CD4-positive, alpha-beta T cell treated with Interleukin-12 subunit alpha and Interleukin-12 subunit beta, for 1 hour (primary cell): Measurements from ENCODE around the gene CASR.
A peak's percentile ranks its signal among the peaks of the same experiment; 100 is the strongest.

ENCODE experiments used
- DNase-seq: peaks from one replicate; pipeline ENCODE4 v3.0.0-alpha.2; 2020

Gene CASR

DNA sequence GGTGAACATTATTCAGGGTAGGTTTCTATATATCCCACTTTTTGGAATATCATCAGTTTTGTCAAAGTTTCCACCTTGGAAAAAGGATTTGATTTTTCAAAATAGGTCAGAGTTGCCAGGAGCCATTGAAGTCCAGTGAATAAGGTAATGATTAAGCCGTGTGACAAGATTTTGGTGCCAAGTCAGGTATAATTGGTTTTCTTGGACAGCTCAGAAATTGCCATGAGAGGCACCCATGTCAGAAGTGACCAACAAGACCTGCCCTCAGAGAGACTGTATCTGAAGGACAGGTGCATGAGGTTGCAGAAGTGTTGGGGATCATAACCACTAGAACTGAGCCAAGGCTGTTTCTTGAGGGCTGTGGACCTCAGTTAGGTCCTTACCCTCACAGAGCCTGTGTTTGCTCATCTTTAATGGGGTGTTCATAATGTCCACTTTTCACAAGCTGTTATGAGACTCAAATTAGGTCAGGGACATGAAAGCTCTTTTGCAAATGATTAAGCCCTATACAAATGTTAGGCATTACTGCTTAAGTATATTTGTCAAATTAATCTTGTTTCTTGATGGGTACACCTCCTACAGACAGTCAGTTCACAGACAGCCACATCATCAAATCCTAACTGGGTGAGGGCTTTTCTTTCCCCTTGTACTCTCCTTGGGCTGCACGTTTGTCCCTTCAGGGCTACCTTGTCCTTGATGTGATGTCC, 32.3 kb downstream of the CASR start:
- no peak for DNase-seq

DNA sequence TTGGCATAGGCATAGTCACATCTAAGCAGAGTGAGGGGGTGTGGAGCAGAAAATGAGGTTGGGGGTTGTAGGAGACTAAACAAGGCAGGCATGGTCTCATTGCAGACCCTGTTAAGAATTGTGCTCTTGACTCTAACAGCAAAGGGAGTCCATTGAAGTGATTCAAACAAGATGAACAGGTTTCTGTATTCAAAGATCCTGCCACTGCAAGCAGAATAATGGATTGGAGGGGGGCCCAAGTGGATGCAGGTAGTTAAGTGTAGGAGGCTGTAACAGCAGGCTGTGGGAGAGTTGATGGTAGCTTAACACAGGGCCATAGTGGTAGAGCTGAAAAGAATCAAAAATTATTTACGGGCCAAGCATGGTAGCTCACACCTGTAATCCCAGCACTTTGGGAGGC, 34.4 kb downstream of the CASR start:
- no peak for DNase-seq

GRCh38 chr3:122219242-122219872, 35.9 kb downstream of the CASR start:
- no peak for DNase-seq

GRCh38 chr3:122227036-122227781, 43.7 kb downstream of the CASR start:
- no peak for DNase-seq

- no peak for DNase-seq
Observed at GRCh38 chr3:122230174-122230573, 46.7 kb downstream of the CASR start.

- DNase-seq = no peak
Observed at GRCh38 chr3:122231465-122232157, 48.1 kb downstream of the CASR start.

DNA sequence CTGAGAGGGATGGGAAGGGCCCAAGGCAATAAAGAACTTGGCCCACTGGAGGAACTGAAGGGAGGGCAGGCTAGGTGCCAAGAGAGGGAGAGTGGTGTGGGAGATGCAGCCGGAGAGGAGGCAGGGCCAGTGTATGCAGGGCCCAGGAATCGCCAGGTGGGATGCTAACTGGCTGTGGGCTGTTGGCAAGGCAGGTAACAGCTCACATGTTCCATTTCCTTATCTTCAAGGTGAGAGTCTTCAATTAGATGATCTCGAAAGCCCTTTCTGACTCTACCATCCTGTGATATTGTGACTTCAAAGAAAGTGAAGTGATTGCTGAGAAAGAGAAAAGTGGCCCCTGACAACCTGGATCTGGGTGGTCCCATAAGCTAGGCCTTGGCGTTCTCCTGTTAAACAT, 49.0 kb downstream of the CASR start:
- DNase-seq = no peak

DNA sequence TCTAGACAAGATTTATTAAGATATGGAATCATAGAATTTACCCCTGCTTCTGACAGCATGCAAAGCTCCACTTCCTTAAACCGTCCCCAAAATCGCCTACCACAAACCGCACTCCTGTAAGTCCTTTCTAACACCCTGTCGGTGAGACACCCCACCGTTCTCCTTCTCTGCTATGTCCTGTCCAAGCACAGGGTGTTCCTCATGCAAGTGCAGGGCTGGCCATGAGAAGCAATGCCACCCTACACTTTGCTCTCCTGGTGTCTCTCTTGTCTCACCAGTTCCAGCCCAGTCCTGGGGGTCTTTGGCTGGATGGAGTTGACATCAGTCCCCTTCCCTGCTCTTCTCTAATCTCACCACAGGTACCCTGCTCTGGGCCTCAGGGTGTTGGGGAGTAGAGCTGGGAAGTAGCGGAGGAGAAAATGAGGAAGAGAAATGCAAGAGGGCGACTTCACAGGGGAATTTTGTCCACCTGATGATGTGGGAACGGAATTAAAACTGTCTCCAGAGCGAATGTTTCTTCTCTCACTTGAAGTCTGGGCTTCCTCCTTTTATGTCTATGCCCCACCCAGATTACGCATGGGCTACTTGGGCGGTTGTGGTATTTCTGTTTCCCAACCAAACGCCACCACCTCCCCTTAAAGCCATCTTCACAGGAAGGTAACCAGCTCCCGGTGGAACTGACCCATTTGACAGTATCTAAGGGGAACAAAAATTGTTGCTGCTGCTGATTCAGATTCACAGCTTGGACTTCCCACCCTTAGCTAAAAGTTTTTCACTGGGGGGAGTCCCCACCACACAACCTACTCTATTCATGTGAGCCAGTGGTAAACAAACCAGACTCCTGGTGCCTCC, 49.9 kb downstream of the CASR start:
- DNase-seq = peak; percentile 30

GRCh38 chr3:122234117-122234516, 50.6 kb downstream of the CASR start:
- no peak for DNase-seq

GRCh38 chr3:122235147-122235546, 51.7 kb downstream of the CASR start:
- no peak for DNase-seq

GRCh38 chr3:122239112-122239511, 55.6 kb downstream of the CASR start:
- DNase-seq = no peak

DNA sequence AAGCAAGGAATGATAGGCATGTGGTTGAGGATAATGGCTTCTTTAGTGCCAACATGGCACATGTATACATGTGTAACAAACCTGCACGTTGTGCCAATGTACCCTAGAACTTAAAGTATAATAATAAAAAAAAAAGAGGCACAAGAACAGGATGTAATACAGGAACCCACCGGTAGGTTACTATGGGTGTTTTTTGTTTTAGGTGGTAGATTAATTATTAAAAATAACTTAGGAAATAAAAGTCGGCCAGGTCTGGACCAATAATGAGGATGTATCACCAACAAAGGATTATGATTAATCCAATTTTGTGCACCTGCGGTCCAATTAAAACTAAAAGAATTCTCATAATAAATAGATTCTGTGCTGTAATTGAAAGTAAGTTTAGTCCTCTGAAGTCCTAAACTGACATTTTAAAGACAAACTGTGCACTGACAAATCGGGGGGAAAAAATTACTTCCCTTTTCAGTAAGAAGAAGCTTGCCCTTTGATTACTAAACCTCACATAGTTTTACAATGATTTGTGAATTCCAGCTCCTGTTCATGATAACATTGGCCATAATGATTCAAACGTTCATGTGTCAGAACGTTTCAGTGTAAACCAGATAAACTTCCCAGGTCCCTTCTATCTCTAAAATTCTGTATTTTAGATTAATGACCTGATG, 62.2 kb downstream of the CASR start:
- peak; percentile 17 for DNase-seq

DNA sequence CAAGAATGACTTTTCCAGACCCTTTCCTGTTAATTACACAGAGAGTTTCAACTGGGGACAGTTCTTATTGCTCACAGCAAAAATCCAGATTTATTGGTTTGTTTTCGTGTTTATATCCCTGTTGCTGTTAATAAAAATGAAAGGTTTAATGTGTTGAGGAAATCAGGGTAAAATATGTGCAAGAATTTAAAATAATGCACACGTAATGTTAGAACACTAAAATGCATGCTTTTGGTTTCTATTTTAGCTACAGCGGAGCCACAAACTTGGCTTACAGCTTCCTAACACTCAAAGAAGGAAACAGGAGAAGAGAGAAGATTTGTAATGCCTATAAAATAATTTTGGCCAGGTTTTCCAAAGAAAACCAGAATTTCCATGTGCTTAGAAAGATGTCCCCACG, 62.7 kb downstream of the CASR start:
- no peak for DNase-seq

GRCh38 chr3:122247087-122247824, 63.8 kb downstream of the CASR start:
- no peak for DNase-seq

DNA sequence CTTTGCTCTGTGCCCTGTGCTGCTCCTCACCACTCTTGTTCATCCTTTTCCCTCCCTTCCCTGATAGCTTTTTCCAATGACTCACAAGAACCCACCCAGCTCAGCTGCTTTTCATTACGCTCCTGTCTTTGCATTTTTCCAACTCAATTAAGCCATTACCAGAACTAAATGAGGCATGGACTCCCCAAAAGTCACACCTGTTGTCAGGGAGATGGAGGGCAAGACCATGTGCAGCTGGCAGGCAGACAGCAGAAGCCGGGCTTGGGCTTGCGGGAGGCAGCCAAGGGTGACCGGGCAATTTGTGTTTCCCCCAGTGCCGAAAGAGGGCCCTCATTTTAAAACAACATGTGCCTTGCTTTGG, 64.3 kb downstream of the CASR start:
- DNase-seq = no peak

DNA sequence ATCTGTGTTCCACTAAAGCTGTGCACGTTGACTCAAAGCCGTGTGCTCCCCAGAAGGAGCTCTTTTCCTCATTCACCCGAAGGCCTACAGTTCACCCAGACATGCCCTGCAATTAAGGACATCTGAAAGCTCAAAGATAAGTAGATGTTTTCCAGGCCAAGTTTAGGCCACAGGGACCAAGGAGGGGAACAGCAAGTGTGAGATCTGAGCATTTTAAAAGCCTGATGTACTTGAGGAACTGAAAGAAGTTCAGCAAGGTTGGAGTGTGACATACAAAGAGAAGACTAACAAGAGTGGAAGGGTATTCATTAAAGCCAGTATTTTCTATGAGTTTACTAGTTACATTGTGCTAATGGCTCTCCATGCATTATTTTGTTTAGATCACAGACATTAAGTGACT, 68.0 kb downstream of the CASR start:
- DNase-seq = no peak

GRCh38 chr3:122253581-122253980, 70.1 kb downstream of the CASR start:
- DNase-seq = no peak

DNA sequence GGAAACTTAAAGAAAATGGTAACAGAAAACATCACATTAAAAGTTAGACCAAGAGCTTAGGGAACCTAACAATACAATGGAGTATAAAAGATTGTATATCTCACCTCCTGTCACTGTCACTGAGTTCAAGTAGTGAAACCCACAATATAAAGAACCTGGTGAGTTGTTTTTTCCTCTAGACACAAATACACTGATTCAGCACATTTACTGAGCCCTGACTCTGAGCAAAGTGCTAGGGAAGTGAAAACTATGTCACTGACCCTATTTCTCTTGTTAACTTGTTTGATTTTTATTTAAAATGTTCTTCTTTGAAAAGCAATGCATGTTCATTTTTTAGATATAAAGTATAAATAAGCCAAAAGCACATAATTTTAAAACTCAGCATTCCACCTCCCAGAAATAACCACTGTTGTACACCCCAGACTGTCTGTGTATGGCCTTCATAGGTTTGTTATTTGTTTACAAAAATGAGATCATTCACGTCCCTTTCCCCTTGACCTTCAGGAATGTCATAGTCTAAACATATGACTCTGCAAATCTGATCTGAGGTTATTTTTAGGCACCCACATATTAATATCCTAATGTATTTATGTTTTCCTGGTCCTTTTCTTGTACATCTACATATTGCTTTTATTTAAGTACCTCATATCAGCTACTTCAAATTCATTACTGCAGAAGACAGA, 72.4 kb downstream of the CASR start:
- no peak for DNase-seq

DNA sequence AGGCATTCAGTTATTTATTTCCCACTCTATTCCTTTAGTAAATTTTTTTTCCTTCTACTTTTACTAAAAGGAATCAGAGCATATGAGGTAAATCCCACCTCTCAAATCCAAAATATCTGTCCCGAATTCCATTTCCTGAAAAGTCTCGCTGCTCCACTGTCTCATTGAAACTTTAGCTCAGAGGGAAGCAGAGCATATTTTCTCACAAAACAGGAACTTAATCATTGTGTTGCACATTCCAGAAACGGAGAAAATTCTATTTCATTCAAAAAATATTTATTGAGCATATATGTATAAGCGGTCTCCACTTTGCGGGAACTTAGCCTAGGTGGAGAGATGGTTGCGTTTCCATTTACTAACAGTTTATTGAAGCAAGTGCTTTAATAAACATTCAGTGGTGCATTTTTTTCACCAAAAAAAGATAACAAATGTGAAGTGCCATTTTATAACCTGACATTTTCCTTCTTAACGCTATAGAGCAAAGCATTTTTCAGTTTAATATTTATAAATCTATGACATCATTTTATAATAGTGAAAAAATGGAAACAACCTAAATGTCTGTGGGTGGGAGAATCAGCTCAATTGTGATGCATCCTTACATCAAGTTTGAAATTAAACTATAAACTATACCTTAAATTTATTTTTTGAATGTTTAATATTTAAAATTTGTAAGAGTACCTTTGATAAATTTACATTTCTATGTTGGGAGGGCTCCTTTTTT, 74.3 kb downstream of the CASR start:
- no peak for DNase-seq

- peak; percentile 40 for DNase-seq
Observed at GRCh38 chr3:122258757-122259371, 75.4 kb downstream of the CASR start.
